Liver (tissue), 9 donors: ENCODE measurements around the gene UBE2D3. TPM values are rescaled to one million over a fixed set of nuclear protein-coding genes. Genes with fewer than 3 reads are reported as not detected.

Experiments used
- DNase-seq: peaks from one replicate; pipeline ENCODE4 v3.0.0-alpha.2; 2017; ENCODE audit warnings: low spot score
- H3K27ac ChIP-seq, 2 donors: one replicate each; pipeline ENCODE4 v1.7.0; 2013; ENCODE audit warnings: inconsistent platforms in 2 of 2, low read length in 2 of 2, control low read depth in 1 of 2, low read depth in 1 of 2, mild to moderate bottlenecking in 1 of 2
- H3K27me3 ChIP-seq, 4 donors: one replicate each; pipeline versions ENCODE4 v1.6.1 to v1.7.0; 2013; ENCODE audit warnings: low read length in 3 of 4, inconsistent platforms in 1 of 4, mild to moderate bottlenecking in 1 of 4, moderate library complexity in 1 of 4; ENCODE audit not compliant: control insufficient read depth in 4 of 4, insufficient read depth in 4 of 4
- H3K36me3 ChIP-seq, 4 donors: one replicate each; pipeline versions ENCODE4 v1.6.1 to v1.7.0; 2013; ENCODE audit warnings: low read length in 3 of 4, mild to moderate bottlenecking in 3 of 4, low read depth in 1 of 4, moderate library complexity in 1 of 4; ENCODE audit not compliant: control insufficient read depth in 4 of 4, insufficient read depth in 3 of 4
- H3K4me1 ChIP-seq, 4 donors: one replicate each; pipeline versions ENCODE4 v1.6.1 to v1.7.0; 2013; ENCODE audit warnings: low read length in 3 of 4, mild to moderate bottlenecking in 3 of 4, moderate library complexity in 1 of 4; ENCODE audit not compliant: control insufficient read depth in 4 of 4, insufficient read depth in 4 of 4
- H3K4me3 ChIP-seq, 3 donors: one replicate each; pipeline versions ENCODE4 v1.6.1 to v1.7.0; 2013; ENCODE audit warnings: low read length in 3 of 3, control low read depth in 1 of 3, low read depth in 1 of 3, mild to moderate bottlenecking in 1 of 3
- H3K9ac ChIP-seq, 2 donors: one replicate each; pipeline ENCODE4 v1.7.0; 2013; ENCODE audit warnings: low read length in 2 of 2, mild to moderate bottlenecking in 2 of 2, moderate library complexity in 2 of 2, control low read depth in 1 of 2, low read depth in 1 of 2
- H3K9me3 ChIP-seq, 4 donors: one replicate each; pipeline versions ENCODE4 v1.6.1 to v1.7.0; 2013; ENCODE audit warnings: low read length in 3 of 4; ENCODE audit not compliant: control insufficient read depth in 4 of 4
- EGR1 ChIP-seq, 2 donors: IDR thresholded peaks; 2 replicates each; pipeline ENCODE4 v1.6.1; 2016 to 2018; ENCODE audit warnings: antibody characterized with exemption in 2 of 2, low read depth in 2 of 2
- FOXA1 ChIP-seq: IDR thresholded peaks from 2 replicates; pipeline ENCODE4 v1.6.1; 2016; ENCODE audit warnings: antibody characterized with exemption
- FOXA2 ChIP-seq: IDR thresholded peaks from 2 replicates; pipeline ENCODE4 v1.6.1; 2016; ENCODE audit warnings: antibody characterized with exemption
- GABPA ChIP-seq, 2 donors: IDR thresholded peaks in 1 of 2; conservative IDR thresholded peaks in 1 of 2; 2 replicates each; pipeline ENCODE4 v1.6.1; 2016; ENCODE audit warnings: antibody characterized with exemption in 2 of 2, mild to moderate bottlenecking in 1 of 2, moderate library complexity in 1 of 2
- HNF4A ChIP-seq, 2 donors: conservative IDR thresholded peaks; 2 replicates each; pipeline ENCODE4 v1.6.1; 2016; ENCODE audit warnings: antibody characterized with exemption in 2 of 2, mild to moderate bottlenecking in 2 of 2
- HNF4G ChIP-seq: IDR thresholded peaks from 2 replicates; pipeline ENCODE4 v1.6.1; 2016; ENCODE audit warnings: antibody characterized with exemption
- JUND ChIP-seq, 2 donors: IDR thresholded peaks; 2 replicates each; pipeline ENCODE4 v1.6.1; 2016; ENCODE audit warnings: antibody characterized with exemption in 2 of 2
- MAX ChIP-seq: IDR thresholded peaks from 2 replicates; pipeline ENCODE4 v1.6.1; 2016; ENCODE audit warnings: antibody characterized with exemption
- NR2F2 ChIP-seq: IDR thresholded peaks from 2 replicates; pipeline ENCODE4 v1.6.1; 2016; ENCODE audit warnings: antibody characterized with exemption
- RAD21 ChIP-seq, 2 donors: IDR thresholded peaks; 2 replicates each; pipeline ENCODE4 v1.6.1; 2016; ENCODE audit warnings: antibody characterized with exemption in 2 of 2, mild to moderate bottlenecking in 2 of 2
- REST ChIP-seq: IDR thresholded peaks from 2 replicates; pipeline ENCODE4 v1.6.1; 2016; ENCODE audit warnings: antibody characterized with exemption, mild to moderate bottlenecking
- RXRA ChIP-seq, 2 donors: IDR thresholded peaks; 2 replicates each; pipeline ENCODE4 v1.6.1; 2017 to 2018; ENCODE audit warnings: antibody characterized with exemption in 2 of 2, mild to moderate bottlenecking in 1 of 2
- SP1 ChIP-seq: IDR thresholded peaks from 2 replicates; pipeline ENCODE4 v1.6.1; 2018; ENCODE audit warnings: antibody characterized with exemption, mild to moderate bottlenecking
- YY1 ChIP-seq: IDR thresholded peaks from 2 replicates; pipeline ENCODE4 v1.6.1; 2016; ENCODE audit warnings: antibody characterized with exemption, mild to moderate bottlenecking
- ZBTB33 ChIP-seq: IDR thresholded peaks from 2 replicates; pipeline ENCODE4 v1.6.1; 2016; ENCODE audit warnings: antibody characterized with exemption
- WGBS: extraction: QIAGEN DNeasy Blood & Tissue Kit; methylation state at CpG from one replicate; pipeline ENCODE4 v1.1.7; 2013; 5-methylcytosine and 5-hydroxymethylcytosine counted together
- polyA plus RNA-seq, 2 donors: library from polyadenylated mRNA; stranded (reverse) in 1 of 2; unstranded in 1 of 2; fragments of 200-250 nt in 1 of 2; fragments of >200 nt in 1 of 2; fragmentation: Nextera tagmentation in 1 of 2; extraction: Ambion mirVana in 1 of 2; gene quantifications; one replicate each; pipeline versions ENCODE4 v1.2.1 to v1.2.3, GENCODE V29; 2013 to 2015
- total RNA-seq, 2 donors: library from RNA; depleted of rRNA; stranded (reverse); fragments of >200 nt; gene quantifications; one replicate each; pipeline ENCODE4 v1.2.3, GENCODE V29; 2014
- TF ChIP-seq, protein P1 (sequence below): IDR thresholded peaks from 2 replicates; pipeline ENCODE4 v1.6.1; 2016; ENCODE audit warnings: antibody characterized with exemption
- TF ChIP-seq, protein P2 (sequence below): fragments of 150-350 bp; IDR thresholded peaks from 2 replicates; pipeline ENCODE4 v1.5.1; 2017; ENCODE audit warnings: improper control_type of control experiment, low read depth, low read length; ENCODE audit not compliant: missing input control
- donor health status: healthy.
- donor health status: healthy.
- donor health status: healthy.
- donor health status: healthy.
- donor health status: healthy.

Gene UBE2D3
- total and polyA plus RNA-seq, 4 donors: 133 to 231 (median 150) TPM

DNA sequence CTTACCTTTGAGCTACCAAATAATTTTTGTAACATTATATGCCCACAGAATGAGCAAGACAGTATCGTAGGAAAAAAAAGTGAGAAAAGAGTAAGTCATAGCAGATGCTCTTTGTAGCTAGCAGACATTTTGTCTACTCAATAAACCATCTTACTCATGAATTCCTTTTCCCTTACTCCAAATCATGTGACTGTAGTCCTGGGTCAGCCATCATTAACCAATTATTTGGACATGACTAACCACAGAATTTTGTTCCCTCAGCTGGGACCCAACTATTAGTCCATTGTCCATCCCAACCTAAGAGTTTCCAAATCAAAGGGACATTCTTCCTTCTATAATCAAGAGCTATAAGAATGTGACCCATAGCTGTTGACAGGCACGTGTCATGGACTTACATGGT lies 11.4 kb downstream of the UBE2D3 start:
- 90% methylated on average over 2 of the region's 2 CpGs for WGBS
- no peaks in the 10 kb centered on the region for H3K27me3 ChIP-seq
- DNase-seq: no peak
- no peak overlapping the region for H3K27ac ChIP-seq
- peaks cover 12 to 62% (median 42%) of the 10 kb centered on the region in 4 donors for H3K4me1 ChIP-seq
- H3K36me3 ChIP-seq: peaks cover 0 to 2% (median under 1%) of the 10 kb centered on the region in 4 donors
- no peaks in the 10 kb centered on the region for H3K9me3 ChIP-seq
- TF ChIP-seq JUND (IDR thresholded peaks at IDR 0.05) (no peak), MAX (no peak), REST (no peak), NR2F2 (no peak), HNF4G (no peak), GABPA (IDR thresholded peaks at IDR 0.05 in 1 of 2, conservative IDR thresholded peaks at IDR 0.05 in 1 of 2) (no peak), HNF4A (conservative IDR thresholded peaks at IDR 0.05) (no peak), FOXA1 (no peak), FOXA2 (no peak), YY1 (no peak), RAD21 (IDR thresholded peaks at IDR 0.05) (no peak), RXRA (IDR thresholded peaks at IDR 0.05) (no peak), EGR1 (IDR thresholded peaks at IDR 0.05; ENCODE audit: low read depth in 2 of 2) (no peak), ZBTB33 (no peak), SP1 (no peak)
- TF ChIP-seq, protein P1, sequence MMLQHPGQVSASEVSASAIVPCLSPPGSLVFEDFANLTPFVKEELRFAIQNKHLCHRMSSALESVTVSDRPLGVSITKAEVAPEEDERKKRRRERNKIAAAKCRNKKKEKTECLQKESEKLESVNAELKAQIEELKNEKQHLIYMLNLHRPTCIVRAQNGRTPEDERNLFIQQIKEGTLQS: no peak
- TF ChIP-seq, protein P2, sequence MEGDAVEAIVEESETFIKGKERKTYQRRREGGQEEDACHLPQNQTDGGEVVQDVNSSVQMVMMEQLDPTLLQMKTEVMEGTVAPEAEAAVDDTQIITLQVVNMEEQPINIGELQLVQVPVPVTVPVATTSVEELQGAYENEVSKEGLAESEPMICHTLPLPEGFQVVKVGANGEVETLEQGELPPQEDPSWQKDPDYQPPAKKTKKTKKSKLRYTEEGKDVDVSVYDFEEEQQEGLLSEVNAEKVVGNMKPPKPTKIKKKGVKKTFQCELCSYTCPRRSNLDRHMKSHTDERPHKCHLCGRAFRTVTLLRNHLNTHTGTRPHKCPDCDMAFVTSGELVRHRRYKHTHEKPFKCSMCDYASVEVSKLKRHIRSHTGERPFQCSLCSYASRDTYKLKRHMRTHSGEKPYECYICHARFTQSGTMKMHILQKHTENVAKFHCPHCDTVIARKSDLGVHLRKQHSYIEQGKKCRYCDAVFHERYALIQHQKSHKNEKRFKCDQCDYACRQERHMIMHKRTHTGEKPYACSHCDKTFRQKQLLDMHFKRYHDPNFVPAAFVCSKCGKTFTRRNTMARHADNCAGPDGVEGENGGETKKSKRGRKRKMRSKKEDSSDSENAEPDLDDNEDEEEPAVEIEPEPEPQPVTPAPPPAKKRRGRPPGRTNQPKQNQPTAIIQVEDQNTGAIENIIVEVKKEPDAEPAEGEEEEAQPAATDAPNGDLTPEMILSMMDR: no peak
- H3K4me3 ChIP-seq: no peak overlapping the region
- no peak overlapping the region for H3K9ac ChIP-seq

DNA sequence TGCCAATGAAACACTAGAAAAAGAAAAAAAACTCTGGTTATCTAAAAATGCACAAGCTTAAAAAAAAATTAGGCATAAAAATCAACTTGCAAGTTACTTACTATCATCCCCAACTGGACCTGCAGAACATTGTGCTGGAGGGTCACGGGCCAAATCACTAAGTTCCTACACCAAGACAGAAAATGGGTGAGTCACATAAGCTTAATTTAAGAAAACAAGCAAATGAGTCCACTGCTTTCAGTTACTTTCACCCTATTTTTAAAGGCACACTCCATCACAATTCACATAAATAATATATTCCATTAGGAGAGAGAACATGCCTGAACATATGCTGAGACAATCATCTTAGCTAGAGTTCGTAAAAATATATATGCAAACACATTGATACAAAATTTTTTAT lies 17.7 kb downstream of the UBE2D3 start:
- 94% methylated on average over 2 of the region's 2 CpGs for WGBS
- Histone ChIP-seq H3K4me3 (no peak overlapping the region), H3K27me3 (no peaks in the 10 kb centered on the region), H3K4me1 (peaks cover 0 to 18% (median 11%) of the 10 kb centered on the region in 4 donors), H3K9ac (no peak overlapping the region), H3K36me3 (peaks cover 2 to 22% (median 12%) of the 10 kb centered on the region in 4 donors), H3K27ac (no peak overlapping the region), H3K9me3 (no peaks in the 10 kb centered on the region)
- no peak for TF ChIP-seq FOXA2
- TF ChIP-seq, protein P2: no peak
- DNase-seq: no peak
